OCI-LY7 (cell line): ENCODE results near the gene IKBKE. TPM values are rescaled to one million over a fixed set of nuclear protein-coding genes. Genes with fewer than 3 reads are reported as not detected.

ENCODE experiments used
- BruUV-seq: library from RNA; stranded (reverse); fragments of 400-500 nt; replicated peaks from 2 replicates; lab custom pipeline; 2021; lab: Mats Ljungman, UMichigan
- CTCF ChIA-PET: fragments of 300-600 bp; sonication (Branson Sonifier 250); formaldehyde crosslinking; loops from one replicate; lab custom pipeline; 2022; ENCODE audit warnings: antibody characterized with exemption; ENCODE audit not compliant: unreplicated experiment; lab: Charles Lee
- POLR2A ChIA-PET: fragments of 300-600 bp; sonication (Branson Sonifier 250); formaldehyde crosslinking; loops from one replicate; lab custom pipeline; 2022; ENCODE audit warnings: antibody characterized with exemption; lab: Charles Lee
- DNase-seq: peaks from one replicate; pipeline ENCODE4 v3.0.0-alpha.2; 2015; ENCODE audit warnings: low spot score
- H2AFZ ChIP-seq: fragments of 200-600 bp; sonication (generic), shearing (Covaris generic); 2 replicates; pipeline ENCODE4 v1.6.1; 2014; ENCODE audit warnings: mild to moderate bottlenecking, antibody characterized with exemption, low read length, moderate library complexity
- H3K27ac ChIP-seq: fragments of 200-600 bp; sonication (generic); 2 replicates; pipeline ENCODE4 v1.5.1; 2014; ENCODE audit warnings: mixed run types, low read depth, mild to moderate bottlenecking, moderate library complexity, low read length, inconsistent platforms; ENCODE audit not compliant: poor library complexity, severe bottlenecking
- H3K36me3 ChIP-seq: fragments of 200-600 bp; sonication (generic); 2 replicates; pipeline ENCODE4 v1.6.1; 2014; ENCODE audit warnings: mild to moderate bottlenecking, antibody characterized with exemption, low read length, moderate library complexity, mixed read lengths; ENCODE audit not compliant: insufficient read depth
- H3K4me1 ChIP-seq: fragments of 200-600 bp; sonication (generic); 2 replicates; pipeline ENCODE4 v1.5.1; 2014; ENCODE audit warnings: mild to moderate bottlenecking, low read length; ENCODE audit not compliant: insufficient read depth, poor library complexity, severe bottlenecking
- H3K4me2 ChIP-seq: fragments of 200-600 bp; sonication (generic); 2 replicates; pipeline ENCODE4 v1.6.1; 2014; ENCODE audit warnings: mild to moderate bottlenecking, low read length
- H3K4me3 ChIP-seq: fragments of 200-600 bp; sonication (generic); 2 replicates; pipeline ENCODE4 v1.5.1; 2014; ENCODE audit warnings: mild to moderate bottlenecking, low read depth, low read length; ENCODE audit not compliant: poor library complexity, severe bottlenecking
- H3K79me2 ChIP-seq: fragments of 200-600 bp; sonication (generic); 2 replicates; pipeline ENCODE4 v1.6.1; 2016; ENCODE audit warnings: low read depth, mild to moderate bottlenecking, low read length, moderate library complexity, mixed read lengths; ENCODE audit not compliant: insufficient read depth
- H3K9me2 ChIP-seq: fragments of 200-600 bp; sonication (generic); 2 replicates; pipeline ENCODE4 v1.6.1; 2016; ENCODE audit warnings: mild to moderate bottlenecking, low read length, mixed read lengths; ENCODE audit not compliant: insufficient read depth
- H3K9me3 ChIP-seq: fragments of 200-600 bp; sonication (generic); 2 replicates; pipeline ENCODE4 v1.6.1; 2014; ENCODE audit warnings: mild to moderate bottlenecking, mixed run types, low read length, mixed read lengths
- H4K20me1 ChIP-seq: fragments of 200-600 bp; sonication (generic); 2 replicates; pipeline ENCODE4 v1.6.1; 2014; ENCODE audit warnings: mild to moderate bottlenecking, antibody characterized with exemption, low read length, moderate library complexity, mixed read lengths; ENCODE audit not compliant: insufficient read depth
- EZH2phosphoT487 ChIP-seq: fragments of 200-600 bp; sonication (generic); IDR thresholded peaks from 2 replicates; pipeline ENCODE4 v1.6.1; 2018; ENCODE audit warnings: low read depth, borderline replicate concordance, mild to moderate bottlenecking, mixed run types, antibody characterized with exemption, low read length, moderate library complexity, mixed read lengths
- intact Hi-C: fragments of 100-400 bp; cut with micrococcal nuclease; formaldehyde crosslinking; loops from one replicate; pipeline ENCODE4 v1.10.0; 2022; ENCODE audit not compliant: unreplicated experiment
- total RNA-seq, 2 experiments: library from RNA; depleted of rRNA in 1 of 2; stranded (reverse); fragments of >200 nt in 1 of 2; shearing (Covaris generic) in 1 of 2; gene quantifications; 2 replicates each; pipeline ENCODE4 v1.2.3, GENCODE V29; 2014 to 2022
- TF ChIP-seq, protein P1 (sequence below): fragments of 200-600 bp; sonication (generic); conservative IDR thresholded peaks from 2 replicates; pipeline ENCODE4 v1.5.1; 2014; ENCODE audit warnings: mild to moderate bottlenecking, antibody characterized with exemption, low read length, moderate library complexity, mixed read lengths

The IKBKE gene
- total RNA-seq, 2 experiments from 2014 or later, result 23.9 to 38.5 TPM

DNA sequence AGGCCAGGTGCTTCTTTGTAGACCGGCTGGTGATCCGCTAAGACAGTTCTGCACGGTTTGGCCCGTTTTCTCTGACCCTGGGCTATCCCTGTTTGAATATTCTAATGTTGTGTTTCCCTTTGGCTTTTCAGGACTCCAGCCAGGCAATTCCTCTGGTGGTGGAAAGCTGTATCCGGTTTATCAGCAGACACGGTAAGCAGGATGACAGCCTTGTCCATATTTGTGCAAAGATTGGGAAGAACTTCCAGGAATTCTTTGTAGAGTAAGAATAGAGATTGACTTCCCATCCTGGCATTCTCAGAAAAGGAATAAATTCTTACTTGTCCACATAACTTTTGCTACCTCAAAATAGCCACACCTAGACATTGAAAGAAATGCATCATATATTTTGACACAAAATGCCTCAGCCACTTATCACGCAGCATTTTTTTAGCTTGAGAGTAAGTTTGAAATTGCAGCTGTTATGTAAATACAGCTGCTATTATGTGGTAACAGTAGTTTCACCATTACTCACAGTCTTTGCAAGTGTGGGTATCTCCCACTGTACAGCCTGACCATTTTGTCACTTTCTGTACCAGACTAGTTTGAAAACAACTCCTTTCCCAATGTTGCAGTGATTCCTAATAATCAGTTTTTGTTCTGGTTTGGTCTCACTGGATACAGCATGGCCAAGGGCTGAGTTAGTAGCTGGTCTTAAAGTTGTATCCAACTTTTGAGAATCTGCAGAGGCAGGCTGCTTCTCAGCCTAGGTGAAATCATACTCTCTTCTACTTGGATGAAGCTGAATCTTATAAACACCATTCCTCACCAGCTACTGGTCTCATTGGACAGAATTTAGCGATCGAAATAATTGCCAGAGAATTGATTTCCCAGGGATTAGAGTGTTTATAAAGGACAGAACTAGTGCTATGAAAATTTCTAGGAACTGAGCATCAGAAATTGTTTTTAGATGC lies 40.0 kb upstream of the IKBKE start:
- ChIA-PET CTCF (no interaction called here), POLR2A (interaction anchor here (0.8 kb wide), 1 partner anchor 40 kb away, joined by 3 read pairs; the partner anchor contains the start of gene IKBKE)
- no TSS peak for BruUV-seq
- no peak for DNase-seq
- intact Hi-C loops, result no loop called here
- no peaks in the 10 kb centered on the region for H3K9me2 ChIP-seq
- no peaks in the 10 kb centered on the region for H4K20me1 ChIP-seq
- H3K4me2 ChIP-seq, result no peak overlapping the region
- no peaks in the 10 kb centered on the region for H3K9me3 ChIP-seq
- H3K79me2 ChIP-seq, result no peaks in the 10 kb centered on the region
- no peak overlapping the region for H3K4me3 ChIP-seq
- H2AFZ ChIP-seq, result no peak overlapping the region
- H3K36me3 ChIP-seq, result peaks cover 29% of the 10 kb centered on the region
- H3K27ac ChIP-seq, result no peak overlapping the region
- TF ChIP-seq, protein P1, sequence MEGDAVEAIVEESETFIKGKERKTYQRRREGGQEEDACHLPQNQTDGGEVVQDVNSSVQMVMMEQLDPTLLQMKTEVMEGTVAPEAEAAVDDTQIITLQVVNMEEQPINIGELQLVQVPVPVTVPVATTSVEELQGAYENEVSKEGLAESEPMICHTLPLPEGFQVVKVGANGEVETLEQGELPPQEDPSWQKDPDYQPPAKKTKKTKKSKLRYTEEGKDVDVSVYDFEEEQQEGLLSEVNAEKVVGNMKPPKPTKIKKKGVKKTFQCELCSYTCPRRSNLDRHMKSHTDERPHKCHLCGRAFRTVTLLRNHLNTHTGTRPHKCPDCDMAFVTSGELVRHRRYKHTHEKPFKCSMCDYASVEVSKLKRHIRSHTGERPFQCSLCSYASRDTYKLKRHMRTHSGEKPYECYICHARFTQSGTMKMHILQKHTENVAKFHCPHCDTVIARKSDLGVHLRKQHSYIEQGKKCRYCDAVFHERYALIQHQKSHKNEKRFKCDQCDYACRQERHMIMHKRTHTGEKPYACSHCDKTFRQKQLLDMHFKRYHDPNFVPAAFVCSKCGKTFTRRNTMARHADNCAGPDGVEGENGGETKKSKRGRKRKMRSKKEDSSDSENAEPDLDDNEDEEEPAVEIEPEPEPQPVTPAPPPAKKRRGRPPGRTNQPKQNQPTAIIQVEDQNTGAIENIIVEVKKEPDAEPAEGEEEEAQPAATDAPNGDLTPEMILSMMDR, result no peak
- no peak for TF ChIP-seq EZH2phosphoT487
- H3K4me1 ChIP-seq, result no peaks in the 10 kb centered on the region

DNA sequence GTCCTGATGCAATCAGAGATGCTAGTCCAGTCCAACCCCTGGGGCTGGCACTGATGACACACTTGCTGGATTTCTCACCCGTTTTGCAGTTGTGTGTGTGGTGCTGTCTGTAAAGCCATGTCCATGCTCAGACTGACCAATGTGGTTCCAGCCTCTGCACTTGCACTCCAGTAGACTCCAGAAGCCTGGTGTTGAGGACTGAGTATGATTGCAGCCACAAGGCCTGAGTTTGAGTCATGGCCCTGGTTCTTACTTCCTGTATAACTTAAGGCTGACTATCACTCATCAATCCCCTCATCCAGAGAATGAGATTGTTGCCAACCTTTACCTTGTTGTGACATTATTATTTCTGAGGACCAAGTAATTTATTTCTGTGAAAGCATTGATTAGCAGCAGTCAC lies 34.8 kb upstream of the IKBKE start:
- Histone ChIP-seq H2AFZ (no peak overlapping the region), H3K4me3 (no peak overlapping the region), H3K27ac (no peak overlapping the region), H3K4me1 (no peaks in the 10 kb centered on the region), H3K36me3 (peaks cover 31% of the 10 kb centered on the region), H3K9me3 (no peaks in the 10 kb centered on the region), H3K4me2 (no peak overlapping the region), H3K79me2 (no peaks in the 10 kb centered on the region), H3K9me2 (no peaks in the 10 kb centered on the region), H4K20me1 (no peaks in the 10 kb centered on the region)
- ChIA-PET CTCF (no interaction called here), POLR2A (interaction anchor here (0.6 kb wide), 2 partner anchors 16 to 1349 kb away, joined by 3 to 4 read pairs; no protein-coding TSS in a partner anchor)
- intact Hi-C loops, result no loop called here
- TF ChIP-seq, protein P1, result no peak
- no peak for TF ChIP-seq EZH2phosphoT487
- DNase-seq, result no peak
- BruUV-seq, result no TSS peak

DNA sequence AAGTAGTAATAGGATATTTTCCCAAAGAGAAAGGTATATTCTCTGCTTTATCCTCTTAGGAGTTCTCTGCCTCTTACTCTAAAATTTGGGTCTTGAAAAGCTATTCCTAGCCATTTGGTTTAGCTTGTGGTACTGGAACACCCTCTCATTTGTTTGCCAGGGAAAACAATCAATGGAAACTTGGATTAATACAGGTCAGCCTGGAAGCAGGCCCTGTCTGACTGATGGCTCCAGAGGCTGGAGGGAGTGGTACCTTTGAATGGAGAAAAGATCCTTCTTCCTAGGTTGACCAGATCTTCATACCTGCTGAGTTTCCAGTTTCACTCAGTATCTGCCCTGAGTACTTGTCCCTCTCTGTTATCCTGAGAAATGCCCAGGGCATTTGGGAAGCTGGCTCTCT lies 31.7 kb upstream of the IKBKE start:
- no peaks in the 10 kb centered on the region for H3K9me3 ChIP-seq
- POLR2A ChIA-PET, result interaction anchor here (0.7 kb wide), 1 partner anchor 488 kb away, joined by 3 read pairs; no protein-coding TSS in a partner anchor
- H3K4me3 ChIP-seq, result no peak overlapping the region
- no peak overlapping the region for H2AFZ ChIP-seq
- H3K4me2 ChIP-seq, result no peak overlapping the region
- no peaks in the 10 kb centered on the region for H3K9me2 ChIP-seq
- intact Hi-C loops, result no loop called here
- H3K27ac ChIP-seq, result no peak overlapping the region
- no peak for TF ChIP-seq EZH2phosphoT487
- TF ChIP-seq, protein P1, result no peak
- no peaks in the 10 kb centered on the region for H3K4me1 ChIP-seq
- H3K79me2 ChIP-seq, result no peaks in the 10 kb centered on the region
- CTCF ChIA-PET, result no interaction called here
- no TSS peak for BruUV-seq
- H3K36me3 ChIP-seq, result peaks cover 16% of the 10 kb centered on the region
- H4K20me1 ChIP-seq, result no peaks in the 10 kb centered on the region
- no peak for DNase-seq
